Muscle layer of colon (tissue), 2 donors: ENCODE results near the gene ZNF486.
A peak's percentile ranks its signal among the peaks of the same experiment; 100 is the strongest.
"Not testable (repeated sequence)": the region's sequence is repeated elsewhere in the genome, so short reads cannot be mapped to it uniquely, and the experiment has no call there.

Experiments
- H3K27ac ChIP-seq: one replicate; pipeline ENCODE4 v1.7.0; 2013; ENCODE audit warnings: low read depth, mild to moderate bottlenecking, low read length, moderate library complexity
- H3K27me3 ChIP-seq, 2 donors: one replicate each; pipeline ENCODE4 v1.7.0; 2013; ENCODE audit warnings: low read length in 2 of 2, mild to moderate bottlenecking in 2 of 2; ENCODE audit not compliant: insufficient read depth in 2 of 2, control insufficient read depth in 1 of 2
- H3K36me3 ChIP-seq: one replicate; pipeline ENCODE4 v1.7.0; 2013; ENCODE audit warnings: mild to moderate bottlenecking, low read length; ENCODE audit not compliant: insufficient read depth
- H3K4me1 ChIP-seq: one replicate; pipeline ENCODE4 v1.7.0; 2013; ENCODE audit warnings: mild to moderate bottlenecking, low read length; ENCODE audit not compliant: insufficient read depth
- H3K4me3 ChIP-seq, 2 donors: one replicate each; pipeline ENCODE4 v1.7.0; 2013; ENCODE audit warnings: low read length in 2 of 2, low read depth in 1 of 2, mild to moderate bottlenecking in 1 of 2, moderate library complexity in 1 of 2
- H3K9ac ChIP-seq: one replicate; pipeline ENCODE4 v1.7.0; 2013; ENCODE audit warnings: low read length
- H3K9me3 ChIP-seq: one replicate; pipeline ENCODE4 v1.7.0; 2013; ENCODE audit warnings: mild to moderate bottlenecking, low read length
- donor health status: abdominal sarcoma.
- donor health status: Adenocarcinoma of cecum.

Gene ZNF486

DNA sequence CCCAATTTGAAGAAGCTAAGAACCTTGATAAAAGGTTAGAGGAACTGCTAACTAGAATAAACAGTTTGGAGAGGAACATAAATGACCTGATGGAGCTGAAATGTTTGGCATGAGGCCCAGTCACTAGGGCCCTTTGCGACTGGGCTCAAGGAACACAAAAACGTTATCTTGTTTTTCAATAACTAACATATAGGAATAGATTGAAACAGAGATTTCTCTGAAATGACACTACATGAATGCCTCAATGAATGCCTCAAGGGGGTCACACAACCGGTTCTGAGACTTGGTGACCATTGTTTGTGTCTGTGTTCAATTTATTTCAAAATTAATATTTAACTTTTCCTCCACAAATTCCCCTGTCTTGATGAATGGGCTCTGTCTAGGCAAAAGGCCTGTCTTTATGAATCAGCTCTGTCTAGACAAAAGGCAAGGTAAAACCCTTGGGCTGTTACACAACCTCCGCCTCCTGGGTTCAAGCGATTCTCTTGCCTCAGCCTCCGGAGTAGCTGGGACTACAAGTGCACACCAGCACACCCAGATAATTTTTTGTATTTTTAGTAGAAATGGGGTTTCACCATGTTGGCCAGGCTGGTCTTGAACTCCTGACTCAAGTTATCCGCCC, 932 bp upstream of the ZNF486 start:
- peaks cover 7% of the 10 kb centered on the region for H3K4me1 ChIP-seq
- H3K27ac ChIP-seq = no peak overlapping the region
- H3K36me3 ChIP-seq = no peaks in the 10 kb centered on the region
- no peaks in the 10 kb centered on the region for H3K27me3 ChIP-seq
- H3K4me3 ChIP-seq = no peak overlapping the region
- H3K9me3 ChIP-seq = no peaks in the 10 kb centered on the region
- no peak overlapping the region for H3K9ac ChIP-seq

GRCh38 chr19:20167651-20168122, 673 bp downstream of the ZNF486 start:
- H3K9me3 ChIP-seq = no peaks in the 10 kb centered on the region
- no peaks in the 10 kb centered on the region for H3K27me3 ChIP-seq
- no peak overlapping the region for H3K27ac ChIP-seq
- H3K4me3 ChIP-seq = peak overlapping the region; percentile 48 to 84
- peaks cover 7% of the 10 kb centered on the region for H3K4me1 ChIP-seq
- H3K9ac ChIP-seq = peak overlapping the region; percentile 59
- no peaks in the 10 kb centered on the region for H3K36me3 ChIP-seq

GRCh38 chr19:20171285-20171684, 4.3 kb downstream of the ZNF486 start:
- Histone ChIP-seq H3K4me1 (peaks cover 7% of the 10 kb centered on the region), H3K27ac (no peak overlapping the region), H3K9ac (no peak overlapping the region), H3K36me3 (no peaks in the 10 kb centered on the region), H3K4me3 (no peak overlapping the region), H3K9me3 (no peaks in the 10 kb centered on the region), H3K27me3 (no peaks in the 10 kb centered on the region)

- H3K27ac ChIP-seq, H3K27me3 ChIP-seq, H3K4me3 ChIP-seq, H3K36me3 ChIP-seq, H3K4me1 ChIP-seq, H3K9ac ChIP-seq, H3K9me3 ChIP-seq: not testable (repeated sequence)
Measured at GRCh38 chr19:20175848-20176247, 8.8 kb downstream of the ZNF486 start.

GRCh38 chr19:20179956-20180355, 12.9 kb downstream of the ZNF486 start:
- H3K4me3 ChIP-seq, H3K27me3 ChIP-seq, H3K9me3 ChIP-seq, H3K27ac ChIP-seq, H3K9ac ChIP-seq, H3K36me3 ChIP-seq, H3K4me1 ChIP-seq: not testable (repeated sequence)

DNA sequence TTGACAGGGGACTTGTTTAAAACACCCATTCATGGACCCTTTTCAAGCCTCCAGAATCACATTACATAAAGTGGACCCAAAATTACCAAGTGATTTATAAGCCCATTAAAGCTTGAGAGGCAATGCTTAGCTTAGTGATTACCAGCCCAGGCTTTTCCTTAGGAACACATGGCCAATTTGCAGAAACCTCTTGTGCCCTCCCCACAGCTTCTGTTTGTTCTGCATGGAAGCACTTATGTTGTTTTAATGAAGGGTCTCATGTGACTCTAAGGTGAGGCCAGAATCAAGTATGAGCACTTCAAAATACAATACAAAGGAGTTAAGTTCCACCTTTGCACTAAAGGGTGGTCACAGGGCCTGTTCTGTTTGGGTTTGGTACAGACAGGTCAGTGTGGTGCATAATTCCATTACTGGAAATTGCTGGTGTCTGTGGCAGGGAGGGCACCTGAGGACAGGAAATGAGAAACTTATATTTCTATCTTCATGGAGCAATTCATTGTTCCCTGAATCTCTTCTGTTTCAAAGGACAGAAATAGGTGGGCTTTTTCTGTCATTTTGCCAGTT, 15.3 kb downstream of the ZNF486 start:
- H3K9me3 ChIP-seq = no peaks in the 10 kb centered on the region
- H3K27me3 ChIP-seq = no peaks in the 10 kb centered on the region
- no peak overlapping the region for H3K4me3 ChIP-seq
- H3K4me1 ChIP-seq = no peaks in the 10 kb centered on the region
- H3K27ac ChIP-seq = no peak overlapping the region
- no peaks in the 10 kb centered on the region for H3K36me3 ChIP-seq
- no peak overlapping the region for H3K9ac ChIP-seq

DNA sequence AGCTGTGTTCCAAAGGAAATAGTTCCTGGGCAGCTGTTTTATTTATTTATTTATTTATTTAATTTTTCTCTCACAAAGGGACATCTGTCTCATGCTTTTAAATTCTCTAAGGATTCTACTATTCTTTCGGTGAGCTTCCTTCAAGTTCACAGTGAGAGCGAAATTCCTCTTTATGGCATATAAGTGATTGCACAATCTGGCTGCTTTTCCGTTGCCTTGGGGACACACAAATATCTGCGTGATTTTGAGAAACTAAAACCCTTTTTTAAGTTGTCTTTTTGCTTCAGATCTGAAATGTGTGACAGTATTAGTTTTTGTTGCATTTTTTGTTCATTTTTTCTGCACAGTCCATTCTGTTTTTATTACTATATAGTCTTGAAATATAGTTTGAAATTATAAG, 19.2 kb downstream of the ZNF486 start:
- no peaks in the 10 kb centered on the region for H3K27me3 ChIP-seq
- H3K36me3 ChIP-seq = no peaks in the 10 kb centered on the region

DNA sequence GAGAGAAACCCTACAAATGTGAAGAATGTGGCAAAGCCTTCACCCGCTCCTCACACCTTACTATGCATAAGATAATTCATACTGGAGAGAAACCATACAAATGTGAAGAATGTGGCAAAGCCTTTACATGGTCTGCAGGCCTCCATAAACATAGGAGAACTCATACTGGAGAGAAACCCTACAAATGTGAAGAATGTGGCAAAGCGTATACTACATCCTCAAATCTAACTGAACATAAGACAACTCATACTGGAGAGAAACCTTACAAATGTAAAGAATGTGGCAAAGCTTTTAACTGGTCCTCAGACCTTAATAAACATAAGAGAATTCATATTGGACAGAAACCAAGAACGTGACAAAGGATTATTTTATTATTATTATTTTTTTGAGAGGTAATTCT, 30.7 kb downstream of the ZNF486 start:
- no peaks in the 10 kb centered on the region for H3K4me1 ChIP-seq
- no peaks in the 10 kb centered on the region for H3K9me3 ChIP-seq
- no peaks in the 10 kb centered on the region for H3K27me3 ChIP-seq
- peaks cover 10% of the 10 kb centered on the region for H3K36me3 ChIP-seq
- no peak overlapping the region for H3K27ac ChIP-seq
- H3K4me3 ChIP-seq = no peak overlapping the region
- no peak overlapping the region for H3K9ac ChIP-seq

More for the DNA sequence above, 19.2 kb downstream of the ZNF486 start:
- Histone ChIP-seq H3K4me1 (no peaks in the 10 kb centered on the region), H3K9me3 (no peaks in the 10 kb centered on the region), H3K9ac (no peak overlapping the region), H3K4me3 (no peak overlapping the region), H3K27ac (no peak overlapping the region)

- Histone ChIP-seq H3K9me3 (no peaks in the 10 kb centered on the region), H3K36me3 (no peaks in the 10 kb centered on the region), H3K4me1 (no peaks in the 10 kb centered on the region), H3K27me3 (no peaks in the 10 kb centered on the region), H3K9ac (no peak overlapping the region), H3K4me3 (no peak overlapping the region), H3K27ac (no peak overlapping the region)
Measured at GRCh38 chr19:20209051-20209450, 42.0 kb downstream of the ZNF486 start.

GRCh38 chr19:20214366-20214765, 47.4 kb downstream of the ZNF486 start:
- not testable (repeated sequence) for H3K36me3 ChIP-seq, H3K27me3 ChIP-seq, H3K27ac ChIP-seq, H3K9me3 ChIP-seq, H3K9ac ChIP-seq, H3K4me1 ChIP-seq, H3K4me3 ChIP-seq

DNA sequence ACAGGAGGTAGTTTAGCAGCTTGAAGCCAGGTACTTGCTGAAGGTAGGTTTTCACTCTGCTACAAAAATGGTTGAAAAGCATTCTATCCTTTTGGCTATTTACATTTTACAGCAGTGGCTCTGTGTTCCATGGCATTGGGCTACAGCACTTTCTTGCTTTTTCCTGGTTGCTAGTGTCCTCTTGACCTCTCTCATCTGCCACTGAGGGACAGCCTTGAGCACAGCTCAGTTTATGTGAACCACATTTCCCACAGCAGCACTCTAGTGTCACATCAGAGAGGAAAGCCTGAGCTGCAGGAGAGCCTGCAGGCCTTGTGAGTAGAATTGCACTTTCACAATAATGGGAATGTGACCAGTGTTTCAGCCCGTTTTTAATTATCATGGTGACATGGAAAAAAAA, 54.6 kb downstream of the ZNF486 start:
- H3K9ac ChIP-seq, H3K27ac ChIP-seq, H3K4me3 ChIP-seq, H3K4me1 ChIP-seq, H3K36me3 ChIP-seq, H3K27me3 ChIP-seq, H3K9me3 ChIP-seq: not testable (repeated sequence)

GRCh38 chr19:20233105-20233504, 66.1 kb downstream of the ZNF486 start:
- Histone ChIP-seq H3K27me3 (no peaks in the 10 kb centered on the region), H3K9me3 (no peaks in the 10 kb centered on the region), H3K36me3 (no peaks in the 10 kb centered on the region), H3K4me1 (no peaks in the 10 kb centered on the region), H3K4me3 (no peak overlapping the region), H3K9ac (no peak overlapping the region), H3K27ac (no peak overlapping the region)
